ENCODE measurements around the gene SLPI.

SLPI gene

GRCh38 chr20:45211569-45212474 lies 42.5 kb downstream of the SLPI start:
- DNase-seq = no peak

- DNase-seq = no peak
Observed at GRCh38 chr20:45209924-45210323, 44.4 kb downstream of the SLPI start.

DNA sequence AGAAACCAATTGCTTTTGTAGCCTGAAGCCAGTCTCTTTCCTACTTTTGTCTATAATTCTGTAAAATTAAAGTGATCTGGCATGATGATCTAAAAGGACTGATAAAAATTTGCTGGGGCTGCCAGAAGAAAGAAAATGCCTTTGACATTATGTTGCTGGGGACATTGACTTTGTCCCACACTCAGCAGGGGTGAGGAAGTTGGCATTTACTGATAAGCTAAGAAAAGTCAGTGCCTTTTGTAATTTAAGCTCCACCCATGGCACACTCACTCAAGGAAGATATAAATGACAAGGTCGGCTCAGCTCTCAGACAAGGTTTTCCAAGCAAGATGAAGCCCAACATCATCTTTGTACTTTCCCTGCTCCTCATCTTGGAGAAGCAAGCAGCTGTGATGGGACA lies 47.6 kb downstream of the SLPI start, which contains the start of gene SEMG1:
Gene SEMG1 (plus strand): TSS at position 309 of the 400 bp plus-strand sequence. CDS start 21 bp downstream, at position 330.
- no peak for DNase-seq
